ENCODE results near the gene CST3.

The CST3 gene

GRCh38 chr20:23585808-23586734 lies 51.7 kb downstream of the CST3 start:
- Histone ChIP-seq H3K9me3 (no peaks in the 10 kb centered on the region), H3K36me3 (no peaks in the 10 kb centered on the region), H3K27me3 (no peaks in the 10 kb centered on the region), H3K4me3 (ENCODE audit: low read depth, low read length) (no peak overlapping the region), H3K4me1 (no peaks in the 10 kb centered on the region)
- TF ChIP-seq, protein P1, sequence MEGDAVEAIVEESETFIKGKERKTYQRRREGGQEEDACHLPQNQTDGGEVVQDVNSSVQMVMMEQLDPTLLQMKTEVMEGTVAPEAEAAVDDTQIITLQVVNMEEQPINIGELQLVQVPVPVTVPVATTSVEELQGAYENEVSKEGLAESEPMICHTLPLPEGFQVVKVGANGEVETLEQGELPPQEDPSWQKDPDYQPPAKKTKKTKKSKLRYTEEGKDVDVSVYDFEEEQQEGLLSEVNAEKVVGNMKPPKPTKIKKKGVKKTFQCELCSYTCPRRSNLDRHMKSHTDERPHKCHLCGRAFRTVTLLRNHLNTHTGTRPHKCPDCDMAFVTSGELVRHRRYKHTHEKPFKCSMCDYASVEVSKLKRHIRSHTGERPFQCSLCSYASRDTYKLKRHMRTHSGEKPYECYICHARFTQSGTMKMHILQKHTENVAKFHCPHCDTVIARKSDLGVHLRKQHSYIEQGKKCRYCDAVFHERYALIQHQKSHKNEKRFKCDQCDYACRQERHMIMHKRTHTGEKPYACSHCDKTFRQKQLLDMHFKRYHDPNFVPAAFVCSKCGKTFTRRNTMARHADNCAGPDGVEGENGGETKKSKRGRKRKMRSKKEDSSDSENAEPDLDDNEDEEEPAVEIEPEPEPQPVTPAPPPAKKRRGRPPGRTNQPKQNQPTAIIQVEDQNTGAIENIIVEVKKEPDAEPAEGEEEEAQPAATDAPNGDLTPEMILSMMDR (IDR thresholded peaks at IDR 0.05; ENCODE audit: low read depth, low read length) = no peak
- no peak for DNase-seq

DNA sequence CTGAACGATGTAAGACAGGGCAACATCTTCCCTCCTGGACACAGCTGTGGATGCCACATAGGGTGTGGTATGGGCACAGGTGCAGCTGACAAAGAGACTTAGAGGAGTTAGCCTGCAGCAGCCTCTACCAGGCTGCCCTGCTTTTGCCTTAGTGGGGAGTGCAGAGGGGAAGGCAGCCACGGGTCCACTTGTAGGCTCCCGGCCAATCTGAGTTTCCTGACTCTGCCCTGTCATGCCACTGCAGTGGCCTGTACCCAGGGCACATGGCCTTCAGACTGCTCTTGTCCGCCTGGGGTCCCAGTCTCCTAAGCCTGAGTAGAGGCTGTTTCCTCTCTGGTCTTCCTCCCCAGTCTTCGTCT lies 52.3 kb downstream of the CST3 start:
- TF ChIP-seq, protein P1 (IDR thresholded peaks at IDR 0.05; ENCODE audit: low read depth, low read length) = no peak
- DNase-seq = no peak
- no peaks in the 10 kb centered on the region for H3K9me3 ChIP-seq
- H3K27me3 ChIP-seq = no peaks in the 10 kb centered on the region
- H3K4me3 ChIP-seq (ENCODE audit: low read depth, low read length) = no peak overlapping the region
- no peaks in the 10 kb centered on the region for H3K4me1 ChIP-seq
- no peaks in the 10 kb centered on the region for H3K36me3 ChIP-seq

DNA sequence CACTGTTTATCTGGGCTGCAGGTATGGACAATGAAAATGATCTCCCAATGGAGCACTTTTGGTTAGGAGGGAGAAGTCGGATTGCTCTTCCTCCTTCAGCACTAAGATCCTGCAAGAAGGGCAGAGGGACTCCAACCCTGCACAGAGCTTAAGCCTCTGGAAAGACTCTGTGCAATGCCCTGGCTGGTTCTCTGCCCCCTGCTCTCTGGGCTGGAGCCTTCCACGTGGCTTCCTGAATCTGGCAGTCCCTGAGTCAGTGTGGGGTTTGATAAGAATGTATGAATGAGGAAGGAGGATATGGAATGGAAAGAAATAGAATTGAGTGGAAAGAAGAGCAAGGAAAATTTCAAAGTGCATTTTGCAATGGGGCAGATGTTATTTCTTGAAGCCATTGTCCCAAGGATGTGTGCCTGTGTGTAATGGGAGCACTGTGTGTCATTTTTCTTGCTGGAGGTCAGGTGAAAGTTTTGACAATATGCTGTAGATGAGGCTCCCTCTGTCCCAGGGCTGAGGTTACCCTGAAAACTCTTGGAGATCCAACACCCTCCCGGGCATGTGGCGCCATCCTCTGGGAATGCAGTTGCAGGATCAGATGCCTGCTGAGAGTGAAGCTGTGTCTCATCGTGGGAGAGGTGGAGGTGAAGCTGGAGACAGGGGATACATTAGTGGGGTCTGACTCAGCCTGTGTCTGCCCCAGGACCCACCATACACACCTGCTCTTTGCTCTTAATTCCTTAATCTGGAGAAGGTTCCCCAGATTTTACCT lies 53.1 kb downstream of the CST3 start:
- DNase-seq = no peak
- H3K27me3 ChIP-seq = no peaks in the 10 kb centered on the region
- no peak overlapping the region for H3K4me3 ChIP-seq (ENCODE audit: low read depth, low read length)
- TF ChIP-seq, protein P1 (IDR thresholded peaks at IDR 0.05; ENCODE audit: low read depth, low read length) = no peak
- H3K4me1 ChIP-seq = no peaks in the 10 kb centered on the region
- no peaks in the 10 kb centered on the region for H3K36me3 ChIP-seq
- no peaks in the 10 kb centered on the region for H3K9me3 ChIP-seq
